ENCODE data around the gene POLR1F. TPM values are rescaled to one million over a fixed set of nuclear protein-coding genes. Genes with fewer than 3 reads are reported as not detected.

Gene POLR1F
- total and polyA plus RNA-seq, 2 donors (not counting 3 experiments of a cell fraction or from before 2014, with no cell fraction given) = 10.4 to 27.0 TPM

GRCh38 chr7:19692111-19692828 lies 16.6 kb downstream of the POLR1F start:
- H3K9ac ChIP-seq (replicated peaks; ENCODE audit: extremely low read depth, insufficient read depth, low read length) = no peak overlapping the region
- no peak for FAIRE-seq

GRCh38 chr7:19690736-19691135 lies 18.1 kb downstream of the POLR1F start:
- BruUV-seq (replicated peaks) = no TSS peak
- H3K4me1 ChIP-seq (ENCODE audit: control insufficient read depth, extremely low read depth, insufficient read depth, low read length) = no peaks in the 10 kb centered on the region
- dilution Hi-C loops (cut with MboI; ENCODE audit: extremely low pct_ligation_motif_present, low sequenced_read_pairs) = no loop called here
- H3K9me1 ChIP-seq (replicated peaks; ENCODE audit: control insufficient read depth, extremely low read depth, insufficient read depth, low read length) = no peaks in the 10 kb centered on the region
- no peak overlapping the region for H3K9ac ChIP-seq (replicated peaks; ENCODE audit: extremely low read depth, insufficient read depth, low read length)
- DNase-seq (ENCODE audit: low read depth, low spot score) (no peak), FAIRE-seq (no peak)
- H4K20me1 ChIP-seq (replicated peaks; ENCODE audit: control insufficient read depth, extremely low read depth, insufficient read depth, low read length) = no peaks in the 10 kb centered on the region
- no peak overlapping the region for H3K4me3 ChIP-seq (replicated peaks in 1 of 3; ENCODE audit: insufficient read depth in 1 of 3, low read depth in 1 of 3, low read length in 3 of 3)
- intact Hi-C loops (cut with micrococcal nuclease) = no loop called here
- no peaks in the 10 kb centered on the region for H3K79me2 ChIP-seq (ENCODE audit: control insufficient read depth, insufficient read depth, low read length)
- H3K36me3 ChIP-seq (ENCODE audit: control insufficient read depth in 2 of 2, extremely low read depth in 1 of 2, insufficient read depth in 2 of 2, low read length in 2 of 2) = no peaks in the 10 kb centered on the region
- no peak overlapping the region for H3K4me2 ChIP-seq (ENCODE audit: insufficient read depth, low read length)
- no peak overlapping the region for H3K27ac ChIP-seq (ENCODE audit: insufficient read depth, low read depth, low read length)
- ChIA-PET CTCF (no interaction called here), POLR2A (no interaction called here)
- H2AFZ ChIP-seq (ENCODE audit: low read depth, low read length) = no peak overlapping the region
- TF ChIP-seq MAX (IDR thresholded peaks at IDR 0.05; ENCODE audit: insufficient read depth, insufficient read length) (no peak), MYC (IDR thresholded peaks at IDR 0.05; ENCODE audit: low read depth, low read length) (no peak), EZH2 (IDR thresholded peaks at IDR 0.05; ENCODE audit: borderline replicate concordance, low read depth, low read length, severe bottlenecking) (no peak), POLR2AphosphoS5 (IDR thresholded peaks at IDR 0.05; ENCODE audit: insufficient read depth, low read depth, low read length) (no peak), CTCF (IDR thresholded peaks at IDR 0.05; ENCODE audit: extremely low read depth in 1 of 2, insufficient read depth in 1 of 2, low read depth in 1 of 2, low read length in 2 of 2) (no peak), POLR2A (IDR thresholded peaks at IDR 0.05; ENCODE audit: low read depth, low read length) (no peak)
- H3K27me3 ChIP-seq (ENCODE audit: control insufficient read depth in 2 of 2, insufficient read depth in 2 of 2, low read length in 2 of 2) = no peaks in the 10 kb centered on the region
- no peaks in the 10 kb centered on the region for H3K9me3 ChIP-seq (replicated peaks; ENCODE audit: control insufficient read depth, insufficient read depth, low read length)

More at GRCh38 chr7:19692111-19692828, 16.6 kb downstream of the POLR1F start:
- no peaks in the 10 kb centered on the region for H3K9me3 ChIP-seq (replicated peaks; ENCODE audit: control insufficient read depth, insufficient read depth, low read length)
- no peaks in the 10 kb centered on the region for H3K4me1 ChIP-seq (ENCODE audit: control insufficient read depth, extremely low read depth, insufficient read depth, low read length)
- H3K9me1 ChIP-seq (replicated peaks; ENCODE audit: control insufficient read depth, extremely low read depth, insufficient read depth, low read length) = no peaks in the 10 kb centered on the region
- H3K4me3 ChIP-seq (replicated peaks in 1 of 3; ENCODE audit: insufficient read depth in 1 of 3, low read depth in 1 of 3, low read length in 3 of 3) = no peak overlapping the region
- no peaks in the 10 kb centered on the region for H3K79me2 ChIP-seq (ENCODE audit: control insufficient read depth, insufficient read depth, low read length)
- H3K27me3 ChIP-seq (ENCODE audit: control insufficient read depth in 2 of 2, insufficient read depth in 2 of 2, low read length in 2 of 2) = no peaks in the 10 kb centered on the region
- no TSS peak for BruUV-seq (replicated peaks)
- H4K20me1 ChIP-seq (replicated peaks; ENCODE audit: control insufficient read depth, extremely low read depth, insufficient read depth, low read length) = no peaks in the 10 kb centered on the region
- CTCF ChIA-PET = interaction anchor here (1.3 kb wide), 1 partner anchor 23 kb away, joined by 3 read pairs; no protein-coding TSS in a partner anchor
- dilution Hi-C loops (cut with MboI; ENCODE audit: extremely low pct_ligation_motif_present, low sequenced_read_pairs) = no loop called here
- TF ChIP-seq POLR2AphosphoS5 (IDR thresholded peaks at IDR 0.05; ENCODE audit: insufficient read depth, low read depth, low read length) (no peak), MAX (IDR thresholded peaks at IDR 0.05; ENCODE audit: insufficient read depth, insufficient read length) (no peak), FOS (IDR thresholded peaks at IDR 0.05; ENCODE audit: borderline replicate concordance, insufficient read depth, low read length) (no peak), MYC (IDR thresholded peaks at IDR 0.05; ENCODE audit: low read depth, low read length) (no peak), EZH2 (IDR thresholded peaks at IDR 0.05; ENCODE audit: borderline replicate concordance, low read depth, low read length, severe bottlenecking) (no peak), POLR2A (IDR thresholded peaks at IDR 0.05; ENCODE audit: low read depth, low read length) (no peak)
- POLR2A ChIA-PET = no interaction called here
- H2AFZ ChIP-seq (ENCODE audit: low read depth, low read length) = no peak overlapping the region
- no peak overlapping the region for H3K4me2 ChIP-seq (ENCODE audit: insufficient read depth, low read length)
- H3K36me3 ChIP-seq (ENCODE audit: control insufficient read depth in 2 of 2, extremely low read depth in 1 of 2, insufficient read depth in 2 of 2, low read length in 2 of 2) = no peaks in the 10 kb centered on the region
- no peak overlapping the region for H3K27ac ChIP-seq (ENCODE audit: insufficient read depth, low read depth, low read length)
- DNase-seq (ENCODE audit: low read depth, low spot score) = no peak
- intact Hi-C loops (cut with micrococcal nuclease) = no loop called here
